Neural cell (in vitro differentiated cells): ENCODE measurements around the gene UQCC3.

Experiments used
- CTCF ChIP-seq: fragments of 450-650 bp; IDR thresholded peaks from 2 replicates; pipeline ENCODE4 v1.5.1; 2014; ENCODE audit warnings: antibody characterized with exemption, mild to moderate bottlenecking, moderate library complexity; ENCODE audit not compliant: poor library complexity, severe bottlenecking
- EP300 ChIP-seq: fragments of 450-650 bp; conservative IDR thresholded peaks from 2 replicates; pipeline ENCODE4 v1.6.1; 2014; ENCODE audit warnings: antibody characterized with exemption, mild to moderate bottlenecking, moderate library complexity; ENCODE audit not compliant: poor library complexity, severe bottlenecking
- EZH2 ChIP-seq: fragments of 200-600, 300-800 bp; shearing (Covaris generic), sonication (generic); IDR thresholded peaks from 2 replicates; pipeline ENCODE4 v1.6.1; 2014; ENCODE audit warnings: antibody characterized with exemption, low read length, borderline replicate concordance, mild to moderate bottlenecking; ENCODE audit not compliant: insufficient read depth, poor library complexity, severe bottlenecking
- MXI1 ChIP-seq: fragments of 450-650 bp; conservative IDR thresholded peaks from 2 replicates; pipeline ENCODE4 v1.6.1; 2014; ENCODE audit warnings: antibody characterized with exemption, mild to moderate bottlenecking; ENCODE audit not compliant: poor library complexity, severe bottlenecking
- POLR2AphosphoS5 ChIP-seq: IDR thresholded peaks from 2 replicates; pipeline ENCODE4 v1.6.1; 2012
- RAD21 ChIP-seq: fragments of 450-650 bp; conservative IDR thresholded peaks from 2 replicates; pipeline ENCODE4 v1.6.1; 2014; ENCODE audit warnings: antibody characterized with exemption, mild to moderate bottlenecking, moderate library complexity
- SMC3 ChIP-seq: fragments of 450-650 bp; conservative IDR thresholded peaks from 2 replicates; pipeline ENCODE4 v1.6.1; 2014; ENCODE audit warnings: antibody characterized with exemption, mild to moderate bottlenecking, moderate library complexity; ENCODE audit not compliant: poor library complexity

DNA sequence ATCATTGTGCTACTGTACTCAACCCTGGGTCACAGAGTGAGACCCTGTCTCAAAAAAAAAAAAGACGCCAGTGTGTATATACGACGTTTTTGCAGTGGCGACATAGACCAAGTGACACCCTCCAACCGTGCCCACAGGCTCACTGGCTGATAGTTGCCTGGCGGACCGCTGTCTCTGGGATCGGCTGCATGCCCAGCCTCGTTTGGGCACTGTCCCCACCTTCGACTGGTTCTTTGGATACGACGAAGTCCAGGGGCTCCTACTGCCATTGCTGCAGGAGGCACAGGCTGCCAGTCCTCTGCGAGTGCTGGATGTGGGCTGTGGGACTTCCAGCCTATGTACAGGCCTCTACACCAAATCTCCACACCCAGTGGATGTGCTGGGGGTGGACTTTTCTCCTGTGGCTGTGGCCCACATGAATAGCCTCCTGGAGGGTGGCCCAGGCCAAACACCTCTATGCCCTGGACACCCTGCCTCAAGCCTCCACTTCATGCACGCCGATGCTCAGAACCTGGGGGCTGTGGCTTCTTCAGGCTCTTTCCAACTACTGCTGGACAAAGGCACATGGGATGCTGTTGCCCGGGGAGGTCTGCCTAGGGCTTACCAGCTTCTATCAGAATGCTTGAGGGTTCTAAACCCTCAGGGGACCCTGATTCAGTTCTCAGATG lies 5.1 kb upstream of the UQCC3 start:
- TF ChIP-seq EP300 (no peak), POLR2AphosphoS5 (no peak), CTCF (no peak), RAD21 (no peak), SMC3 (no peak), MXI1 (no peak), EZH2 (no peak)
